Measurements from ENCODE around the gene DYNLT1.

GRCh38 chr6:158599635-158600034 is 44.9 kb downstream of the DYNLT1 start:
- TF ChIP-seq CTCF (IDR thresholded peaks at IDR 0.05) = no peak
- TF ChIP-seq POLR2A (IDR thresholded peaks at IDR 0.05; ENCODE audit: low read depth) = no peak
- TF ChIP-seq POLR2AphosphoS5 (IDR thresholded peaks at IDR 0.05) = no peak
- TF ChIP-seq EP300 (IDR thresholded peaks at IDR 0.05) = no peak
